Activated CD8-positive, alpha-beta memory T cell treated with anti-CD3 and anti-CD28 coated beads, Interleukin-2, amount 50 U/mL, for 1 hour (primary cell): ENCODE data around the gene IL7R.
"Not testable (repeated sequence)": the region's sequence is repeated elsewhere in the genome, so short reads cannot be mapped to it uniquely, and the experiment has no call there.

Experiments used
- DNase-seq: peaks from one replicate; pipeline ENCODE4 v3.0.0-alpha.2; 2020; ENCODE audit errors: extremely low read depth

The IL7R gene

GRCh38 chr5:35842856-35843255 lies 13.8 kb upstream of the IL7R start:
- DNase-seq: no peak

- DNase-seq: not testable (repeated sequence)
Measured at GRCh38 chr5:35845508-35845907, 11.2 kb upstream of the IL7R start.

- no peak for DNase-seq
Measured at GRCh38 chr5:35847491-35847890, 9.2 kb upstream of the IL7R start.

- no peak for DNase-seq
Measured at GRCh38 chr5:35847961-35848360, 8.7 kb upstream of the IL7R start.

GRCh38 chr5:35849860-35850259 lies 6.8 kb upstream of the IL7R start:
- DNase-seq: no peak

GRCh38 chr5:35850967-35851680 lies 5.6 kb upstream of the IL7R start:
- no peak for DNase-seq

- no peak for DNase-seq
Measured at GRCh38 chr5:35852084-35852734, 4.5 kb upstream of the IL7R start.

- DNase-seq: no peak
Measured at GRCh38 chr5:35852773-35853172, 3.9 kb upstream of the IL7R start.

GRCh38 chr5:35853631-35854030 lies 3.1 kb upstream of the IL7R start:
- DNase-seq: peak; percentile 53

- peak; percentile 76 for DNase-seq
Measured at GRCh38 chr5:35854248-35854647, 2.4 kb upstream of the IL7R start.

- no peak for DNase-seq
Measured at GRCh38 chr5:35855187-35855586, 1.5 kb upstream of the IL7R start.

GRCh38 chr5:35856186-35856764 lies 416 bp upstream of the IL7R start:
- not testable (repeated sequence) for DNase-seq

- DNase-seq: no peak
Measured at GRCh38 chr5:35857606-35858205, 1.0 kb downstream of the IL7R start.

- no peak for DNase-seq
Measured at GRCh38 chr5:35859101-35859661, 2.5 kb downstream of the IL7R start.

- no peak for DNase-seq
Measured at GRCh38 chr5:35860686-35861085, 4.0 kb downstream of the IL7R start.

GRCh38 chr5:35861718-35862117 lies 5.0 kb downstream of the IL7R start:
- no peak for DNase-seq

GRCh38 chr5:35862126-35862525 lies 5.4 kb downstream of the IL7R start:
- DNase-seq: no peak

- no peak for DNase-seq
Measured at GRCh38 chr5:35863159-35863558, 6.5 kb downstream of the IL7R start.

GRCh38 chr5:35867998-35868397 lies 11.3 kb downstream of the IL7R start:
- DNase-seq: no peak

GRCh38 chr5:35869685-35870277 lies 13.1 kb downstream of the IL7R start:
- DNase-seq: no peak

- no peak for DNase-seq
Measured at GRCh38 chr5:35870605-35871004, 13.9 kb downstream of the IL7R start.

GRCh38 chr5:35876454-35876853 lies 19.8 kb downstream of the IL7R start:
- DNase-seq: no peak
